Femur (tissue), 1 donor: ENCODE data around the gene NARS2.
"Not testable (repeated sequence)": the region's sequence is repeated elsewhere in the genome, so short reads cannot be mapped to it uniquely, and the experiment has no call there.

Source experiments
- DNase-seq: peaks from one replicate; pipeline ENCODE4 v3.0.0-alpha.2; 2017

NARS2 gene

DNA sequence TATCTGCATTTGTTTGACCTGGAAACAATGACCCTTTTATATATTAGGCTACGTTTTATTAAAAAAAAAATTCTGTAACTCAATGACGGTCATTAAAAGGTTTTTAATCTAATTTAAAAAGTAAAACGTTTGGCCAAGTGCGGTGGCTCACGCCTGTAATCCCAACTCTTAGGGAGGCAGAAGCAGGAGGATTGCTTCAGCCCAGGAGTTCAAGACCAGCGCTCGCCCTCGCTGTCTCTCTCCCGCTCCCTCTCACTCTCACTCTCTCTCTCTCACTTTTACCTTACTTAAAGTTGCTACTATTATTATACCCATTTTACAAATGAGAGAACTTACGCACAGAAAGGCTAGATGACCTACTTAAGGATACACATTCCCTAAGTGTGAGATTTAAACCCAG, 814 bp upstream of the NARS2 start:
- no peak for DNase-seq

GRCh38 chr11:78573681-78574080, 983 bp downstream of the NARS2 start:
- no peak for DNase-seq

DNA sequence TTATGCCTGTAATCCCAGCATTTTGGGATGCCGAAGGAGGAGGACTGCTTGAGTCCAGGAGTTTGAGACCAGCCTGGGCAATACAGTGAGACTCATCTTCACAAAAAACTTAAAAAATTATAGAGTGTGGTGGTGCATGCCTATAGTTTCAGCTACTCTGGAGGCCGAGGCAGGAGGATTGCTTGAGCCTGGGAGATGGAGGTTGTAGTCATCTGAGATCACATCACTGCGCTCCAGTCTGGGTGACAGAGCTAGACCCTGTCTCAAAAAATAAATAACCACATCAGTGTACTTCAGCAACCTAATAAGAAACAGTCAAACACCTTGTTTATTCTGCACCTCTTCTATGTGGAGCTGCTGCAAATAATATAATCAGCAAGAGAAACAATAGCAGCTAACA, 1.4 kb downstream of the NARS2 start:
- no peak for DNase-seq

GRCh38 chr11:78572394-78572793, 2.3 kb downstream of the NARS2 start:
- no peak for DNase-seq

GRCh38 chr11:78570031-78570430, 4.6 kb downstream of the NARS2 start:
- no peak for DNase-seq

GRCh38 chr11:78567209-78567608, 7.5 kb downstream of the NARS2 start:
- no peak for DNase-seq

- DNase-seq, result no peak
Measured at GRCh38 chr11:78564490-78565467, 9.9 kb downstream of the NARS2 start.

DNA sequence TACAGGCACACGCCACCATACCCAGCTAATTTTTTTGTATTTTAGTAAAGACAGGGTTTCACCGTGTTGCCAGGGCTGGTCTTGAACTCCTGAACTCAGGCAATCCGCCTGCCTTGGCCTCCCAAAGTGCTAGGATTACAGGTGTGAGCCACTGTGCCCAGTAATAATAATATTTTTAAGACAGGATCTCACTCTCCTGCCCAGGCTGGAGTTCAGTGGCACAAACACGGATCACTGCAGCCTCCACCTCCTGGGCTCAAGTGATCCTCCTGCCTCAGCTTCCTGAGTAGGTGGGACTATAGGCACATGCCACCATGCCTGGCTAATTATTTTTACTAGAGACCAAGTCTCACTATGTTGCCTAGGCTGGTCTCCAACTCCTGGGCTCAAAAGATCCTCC, 10.6 kb downstream of the NARS2 start:
- DNase-seq, result not testable (repeated sequence)

- DNase-seq, result not testable (repeated sequence)
Measured at GRCh38 chr11:78563090-78563489, 11.6 kb downstream of the NARS2 start.

DNA sequence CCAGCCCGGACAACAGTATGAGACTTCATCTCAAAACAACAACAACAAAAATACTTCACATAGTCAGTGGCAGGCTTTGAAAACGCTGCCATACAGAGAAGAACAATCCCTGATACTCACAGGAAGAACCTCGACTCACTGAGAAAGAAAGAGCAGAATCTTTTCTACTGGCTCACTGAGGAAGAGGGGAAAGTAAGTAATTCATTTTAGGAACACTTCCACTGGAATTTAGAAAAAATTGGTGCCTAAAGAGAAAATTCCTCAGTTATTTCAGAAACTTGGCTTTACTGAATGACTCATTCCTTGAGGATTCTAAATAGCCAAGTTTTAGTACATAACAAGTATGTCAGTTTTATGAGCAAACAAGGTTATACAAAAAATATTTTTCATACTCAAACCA, 12.3 kb downstream of the NARS2 start:
- no peak for DNase-seq

- DNase-seq, result no peak
Measured at GRCh38 chr11:78560826-78561484, 13.7 kb downstream of the NARS2 start.

DNA sequence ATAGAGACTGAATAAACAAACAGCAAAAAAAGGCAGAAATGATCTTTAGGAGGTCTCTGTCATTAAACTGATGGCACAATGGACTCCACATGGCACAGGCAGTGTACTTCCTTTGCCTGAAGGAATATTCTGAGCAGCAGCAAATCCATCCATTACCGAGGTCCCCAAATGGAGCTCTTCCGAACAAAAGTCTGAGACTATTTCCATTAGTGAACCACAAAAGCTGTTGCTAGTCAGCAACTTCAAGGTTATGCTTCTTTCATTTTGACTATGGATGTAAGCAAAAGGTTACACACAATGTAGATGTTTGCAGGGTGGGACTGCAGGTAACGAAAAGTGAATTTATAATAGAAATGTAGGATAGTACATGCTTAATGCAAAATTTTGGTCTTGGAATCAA, 14.5 kb downstream of the NARS2 start:
- DNase-seq, result no peak

- no peak for DNase-seq
Measured at GRCh38 chr11:78557236-78557635, 17.4 kb downstream of the NARS2 start.

DNA sequence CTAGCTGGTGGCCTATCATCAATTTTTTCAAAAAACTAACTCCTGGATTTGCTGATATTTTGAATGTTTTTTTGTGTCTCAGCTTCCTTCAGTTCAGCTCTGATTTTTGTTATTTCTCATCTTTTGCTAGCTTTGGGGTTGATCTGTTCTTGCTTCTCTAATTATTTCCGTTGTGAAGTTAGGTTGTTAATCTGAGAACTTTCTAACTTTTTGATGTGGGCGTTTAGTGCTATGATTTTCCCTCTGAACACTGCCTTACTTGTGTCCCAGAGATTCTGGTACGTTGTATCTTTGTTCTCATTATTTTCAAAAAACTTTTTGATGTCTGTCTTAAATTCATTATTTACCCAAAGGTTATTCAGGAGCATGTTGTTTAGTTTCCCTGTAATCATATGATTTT, 19.1 kb downstream of the NARS2 start:
- DNase-seq, result no peak

GRCh38 chr11:78552881-78553280, 21.8 kb downstream of the NARS2 start:
- DNase-seq, result no peak

DNA sequence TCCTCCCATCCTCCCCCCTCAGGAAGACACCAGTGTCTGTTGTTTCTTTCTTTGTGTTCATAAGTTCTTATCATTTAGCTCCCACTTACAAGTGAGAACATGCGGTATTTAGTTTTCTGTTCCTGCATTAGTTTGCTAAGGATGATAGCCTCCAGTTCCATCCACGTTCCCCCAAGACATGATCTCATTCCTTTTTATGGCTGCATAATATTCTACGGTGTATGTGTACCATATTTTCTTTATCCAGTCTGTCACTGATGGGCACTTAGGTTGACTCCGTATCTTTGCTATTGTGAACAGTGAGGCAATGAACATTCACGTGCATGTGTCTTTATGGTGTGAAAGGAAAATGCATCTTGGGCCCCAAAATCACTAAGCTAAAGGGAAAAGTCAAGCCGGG, 22.5 kb downstream of the NARS2 start:
- not testable (repeated sequence) for DNase-seq

DNA sequence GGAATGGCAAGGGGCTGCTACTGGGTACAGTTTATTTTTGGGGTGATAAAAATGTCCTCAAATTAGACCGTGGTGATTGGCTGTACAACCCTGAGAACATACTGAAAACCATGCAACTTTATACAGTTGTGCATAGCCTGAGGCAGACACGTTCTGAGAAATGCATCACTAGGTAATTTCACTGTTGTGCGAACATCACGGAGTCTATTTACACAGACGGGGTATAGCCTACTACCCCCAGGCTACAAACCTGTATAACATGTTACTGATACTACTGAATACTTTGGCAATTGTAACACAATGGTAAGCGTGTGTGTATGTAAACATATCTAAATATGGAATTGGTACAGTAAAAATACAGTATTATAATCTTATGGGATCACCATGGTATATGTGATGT, 23.6 kb downstream of the NARS2 start:
- no peak for DNase-seq

DNA sequence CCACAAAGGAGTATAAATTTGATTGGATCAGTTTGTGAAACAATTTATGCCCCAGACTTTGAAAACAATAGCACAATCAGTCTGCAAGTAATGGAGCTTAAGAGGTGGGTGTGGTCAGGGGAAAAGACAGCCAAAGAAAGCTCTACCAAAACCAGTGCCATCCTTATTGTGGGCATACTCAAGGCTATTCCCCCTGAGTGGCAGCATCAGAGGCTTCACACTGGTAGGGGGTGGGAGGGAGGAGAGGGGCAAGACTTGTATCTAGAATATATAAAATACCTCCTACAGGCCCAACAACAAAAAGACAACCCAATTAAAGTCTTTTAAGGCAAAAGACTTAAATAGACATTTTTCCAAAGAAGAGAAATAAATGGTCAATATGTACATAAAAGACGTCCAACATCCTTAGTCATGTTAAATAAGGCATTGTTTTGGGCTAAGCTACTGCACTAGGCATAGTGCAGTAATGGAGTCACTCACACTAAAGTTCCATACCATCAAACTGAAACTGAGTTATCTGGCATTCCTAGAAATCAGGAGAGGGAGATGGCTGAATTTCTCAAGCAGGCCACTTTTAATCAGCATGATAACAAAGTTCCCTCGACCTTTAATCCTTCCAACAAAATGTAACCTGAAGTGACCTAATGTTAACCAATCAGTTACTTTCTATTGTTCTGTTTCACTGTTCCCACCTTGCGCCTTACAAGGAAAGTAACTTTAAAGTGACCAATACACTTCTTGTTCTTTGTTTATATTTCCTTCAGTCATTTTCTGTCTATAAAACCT, 24.8 kb downstream of the NARS2 start:
- DNase-seq, result no peak

DNA sequence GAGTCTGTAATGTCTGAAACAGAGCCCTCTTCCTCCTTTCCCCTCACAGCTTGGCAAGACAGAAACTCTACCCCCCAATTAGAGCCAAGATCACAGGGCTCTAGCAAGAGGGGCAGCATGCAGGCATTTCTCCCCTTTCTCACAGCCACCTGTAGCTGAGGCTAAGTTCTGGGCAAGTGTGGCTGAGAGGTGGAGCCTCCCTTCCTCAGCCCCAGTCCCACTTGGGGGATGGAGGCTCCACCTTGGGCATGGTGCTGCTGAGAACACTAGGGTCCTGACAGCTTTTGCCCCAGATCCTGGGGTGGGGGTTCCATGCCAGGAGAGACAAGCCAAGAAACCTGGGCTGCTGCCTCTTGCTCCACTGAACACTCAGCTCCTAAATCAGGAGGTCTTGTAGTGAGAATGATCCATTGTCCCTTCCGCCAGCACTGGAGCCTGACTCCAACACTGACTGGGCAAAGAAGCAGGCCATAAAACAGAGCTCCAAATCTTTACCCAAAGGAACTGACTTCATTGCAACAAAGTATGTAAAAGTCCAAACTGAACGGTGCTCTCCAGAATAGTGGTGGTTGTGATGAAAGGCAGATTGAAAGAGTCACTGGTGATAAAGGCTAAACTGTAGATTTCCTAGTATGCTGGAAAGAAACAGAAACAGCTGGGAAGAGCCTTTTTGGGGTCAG, 25.6 kb downstream of the NARS2 start:
- peak; percentile 65 for DNase-seq

- DNase-seq, result no peak
Measured at GRCh38 chr11:78547931-78548705, 26.5 kb downstream of the NARS2 start.

- no peak for DNase-seq
Measured at GRCh38 chr11:78542007-78542406, 32.7 kb downstream of the NARS2 start.

DNA sequence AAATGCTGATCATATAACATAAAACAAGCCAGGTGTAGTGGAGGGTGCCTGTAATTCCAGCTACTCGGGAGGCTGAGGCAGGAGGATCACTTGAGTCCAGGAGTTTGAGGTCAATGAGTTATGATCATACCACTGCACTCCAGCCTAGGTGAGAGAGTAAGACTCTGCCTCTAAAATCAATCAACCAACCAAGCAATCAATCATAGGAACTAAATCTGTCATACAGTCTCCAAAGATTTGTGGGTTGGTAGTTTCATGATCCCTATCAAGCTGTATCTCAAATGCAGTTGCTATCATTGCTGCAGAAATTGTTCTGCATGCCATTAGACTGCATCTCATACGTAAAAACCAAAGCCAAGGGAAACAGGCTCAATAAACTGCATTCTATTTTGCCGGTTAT, 33.1 kb downstream of the NARS2 start:
- DNase-seq, result no peak
